Frontal cortex (tissue), 4 donors: ENCODE results near the gene ZMYND11. TPM values are rescaled to one million over a fixed set of nuclear protein-coding genes. Genes with fewer than 3 reads are reported as not detected.

Experiments
- DNase-seq, 2 donors: peaks; one replicate each; pipeline ENCODE4 v3.0.0; 2012; ENCODE audit warnings: low spot score in 2 of 2
- FAIRE-seq: peaks from 2 replicates; lab custom pipeline; 2012; peaks lifted over from hg19 to GRCh38; lab: Jason Lieb, UNC
- total RNA-seq: library from RNA; depleted of rRNA; stranded (reverse); fragments of >200 nt; gene quantifications from one replicate; pipeline ENCODE4 v1.2.3, GENCODE V29; 2014
- donor health status: control.
- donor health status: control.
- donor health status: control.

ZMYND11 gene
- total RNA-seq, 1 donor from 2014 or later, result 179 TPM

DNA sequence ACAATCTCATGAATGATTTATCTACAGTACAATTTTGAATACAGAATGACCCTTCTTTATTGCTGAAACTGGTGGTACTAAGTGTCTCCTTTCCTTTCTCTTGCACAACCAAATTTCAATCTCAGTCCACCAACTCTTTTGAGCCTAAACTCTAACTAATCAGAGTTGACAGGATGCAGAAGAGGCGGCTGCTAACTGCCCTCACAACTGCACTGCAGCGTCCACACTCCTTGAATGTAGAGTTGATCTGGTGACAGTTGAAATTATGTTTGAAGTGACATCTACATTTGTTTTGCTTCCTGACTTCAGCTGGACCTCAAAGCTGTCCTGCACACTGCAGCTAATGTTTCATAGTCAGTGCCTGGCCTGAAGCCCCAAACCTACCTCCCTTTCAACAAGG lies 139.6 kb downstream of the ZMYND11 start:
- DNase-seq (no peak), FAIRE-seq (no peak)

DNA sequence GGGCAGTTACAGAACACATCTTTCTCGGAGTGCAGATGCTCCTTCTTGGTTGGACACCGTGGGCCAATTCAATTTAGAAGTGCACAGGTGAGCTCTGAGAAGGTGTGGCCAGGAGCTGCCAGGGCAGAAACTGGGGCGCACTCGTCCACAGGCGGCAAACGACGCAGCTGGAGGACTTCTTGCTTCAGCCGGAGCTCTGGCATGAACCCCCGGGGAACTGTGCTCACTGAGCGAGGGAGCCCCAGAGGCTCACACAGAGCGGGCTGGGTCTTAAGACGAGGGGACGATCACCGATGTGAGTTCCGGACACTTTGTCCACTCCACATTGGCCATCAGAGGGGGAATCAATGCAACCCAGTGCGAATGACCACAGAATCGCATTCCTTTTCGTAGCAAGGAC lies 140.4 kb downstream of the ZMYND11 start:
- DNase-seq, result no peak
- no peak for FAIRE-seq

DNA sequence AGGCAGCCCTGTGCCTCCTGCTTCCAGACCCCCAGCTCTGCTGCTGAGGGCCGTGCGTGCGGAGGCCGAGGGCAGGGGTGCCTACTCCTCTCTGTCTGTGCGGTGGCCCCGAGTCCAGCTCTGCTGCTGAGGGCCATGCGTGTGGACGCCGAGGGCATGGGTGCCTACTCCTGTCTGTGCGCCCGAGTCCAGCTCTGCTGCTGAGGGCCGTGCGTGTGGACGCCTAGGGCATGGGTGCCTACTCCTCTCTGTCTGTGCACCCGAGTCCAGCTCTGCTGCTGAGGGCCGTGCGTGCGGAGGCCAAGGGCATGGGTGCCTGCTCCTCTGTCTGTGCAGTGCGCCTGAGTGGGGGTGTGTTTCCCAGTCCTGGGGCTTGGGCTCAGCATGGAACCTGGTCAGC lies 142.7 kb downstream of the ZMYND11 start:
- FAIRE-seq, result no peak
- no peak for DNase-seq

DNA sequence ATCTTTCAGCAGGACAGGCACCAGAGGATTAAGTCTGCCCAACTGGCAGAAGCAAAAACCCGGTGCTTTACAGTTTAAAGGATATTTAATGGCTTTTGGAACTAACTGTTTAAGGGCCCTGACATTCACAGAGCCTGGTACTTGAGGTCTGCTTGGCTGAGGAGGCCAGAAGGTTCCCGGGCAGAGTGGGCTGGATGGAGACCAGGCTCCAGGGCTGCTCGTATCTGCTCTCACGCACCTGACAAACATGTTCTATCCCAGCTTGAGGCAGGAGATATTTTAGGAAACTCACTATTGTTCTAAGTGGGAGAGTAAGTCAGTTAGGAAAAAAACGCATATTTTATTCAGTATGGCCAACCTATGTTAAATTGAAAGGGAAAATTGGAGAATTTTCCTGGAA lies 143.5 kb downstream of the ZMYND11 start:
- FAIRE-seq (no peak), DNase-seq (no peak)

DNA sequence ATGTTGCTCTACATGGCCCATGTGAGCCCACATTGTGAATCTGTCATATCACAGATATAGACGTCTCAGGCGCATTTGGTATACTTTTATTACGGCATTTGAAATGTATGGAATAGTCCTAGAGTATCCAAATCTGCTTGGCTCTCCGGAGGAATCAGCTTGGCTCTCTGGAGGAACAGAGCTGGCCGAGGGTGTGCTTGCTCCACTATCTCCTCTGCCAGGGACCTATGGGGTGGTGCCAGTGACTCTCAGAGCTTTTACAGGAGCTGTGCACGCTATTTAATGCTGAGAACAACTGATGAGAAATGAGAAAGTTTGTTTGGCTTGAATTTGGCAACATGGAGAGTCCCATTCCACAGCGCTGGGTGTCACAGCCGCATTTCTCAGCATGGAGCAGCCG lies 144.0 kb downstream of the ZMYND11 start:
- DNase-seq (no peak), FAIRE-seq (no peak)

DNA sequence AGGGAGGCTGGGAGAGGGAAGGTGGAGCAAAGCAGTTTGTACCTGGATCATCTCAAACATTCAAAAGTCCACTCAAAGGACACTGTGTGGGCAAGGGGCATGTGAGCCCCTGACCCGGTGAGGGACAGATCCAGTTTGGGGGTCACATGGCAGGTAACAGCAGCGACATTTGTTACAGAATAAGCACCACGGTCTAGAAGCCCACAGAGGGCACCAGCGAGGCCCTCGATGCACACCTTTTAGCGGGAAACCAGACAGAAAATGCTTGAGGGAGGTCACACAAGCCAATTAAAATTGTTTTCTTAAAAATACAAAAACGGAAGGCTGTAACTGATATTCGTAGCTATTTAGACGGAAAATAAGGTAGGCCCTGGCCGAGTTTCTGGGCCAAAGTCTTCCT lies 144.4 kb downstream of the ZMYND11 start:
- FAIRE-seq (no peak), DNase-seq (no peak)

DNA sequence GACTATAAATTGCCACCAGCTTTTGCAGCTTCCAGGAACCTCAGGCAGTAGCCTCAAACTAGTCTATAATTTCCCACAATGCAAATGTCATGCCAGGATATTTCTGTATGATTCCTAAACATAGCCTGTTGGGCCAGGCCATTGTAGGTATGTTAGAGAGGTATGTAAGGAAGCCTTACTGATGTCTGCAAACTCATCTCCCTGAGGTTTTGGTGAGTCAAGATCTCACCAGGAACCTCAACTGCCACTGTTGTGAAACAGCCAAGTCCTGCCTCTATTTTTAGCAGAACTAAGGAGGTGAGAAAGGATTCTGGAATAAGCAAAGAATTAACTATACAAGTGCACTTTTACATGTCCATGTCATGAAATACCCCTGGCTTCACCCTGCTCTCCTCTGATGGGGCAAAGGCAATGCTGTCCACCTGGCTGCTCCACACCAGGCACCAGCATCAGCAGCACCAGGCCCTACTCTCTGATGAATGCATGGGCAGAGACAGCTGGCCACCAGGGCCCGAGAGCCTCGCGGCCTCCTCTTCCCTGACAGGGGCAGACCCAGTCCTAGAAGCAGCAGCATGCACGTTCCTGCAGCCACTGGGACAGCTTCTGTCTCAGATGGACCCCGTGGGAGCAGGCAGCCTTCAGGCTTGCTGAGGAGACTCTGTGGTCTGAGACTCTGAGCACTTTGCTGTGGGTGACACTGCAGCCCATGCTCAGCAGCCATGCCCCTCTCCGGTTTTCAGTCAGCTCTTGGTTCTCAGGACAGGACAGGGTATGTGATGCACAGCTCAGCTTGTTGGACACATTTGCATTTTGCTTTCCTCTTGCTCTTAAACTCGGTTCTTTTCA lies 147.3 kb downstream of the ZMYND11 start:
- no peak for FAIRE-seq
- DNase-seq, result no peak

DNA sequence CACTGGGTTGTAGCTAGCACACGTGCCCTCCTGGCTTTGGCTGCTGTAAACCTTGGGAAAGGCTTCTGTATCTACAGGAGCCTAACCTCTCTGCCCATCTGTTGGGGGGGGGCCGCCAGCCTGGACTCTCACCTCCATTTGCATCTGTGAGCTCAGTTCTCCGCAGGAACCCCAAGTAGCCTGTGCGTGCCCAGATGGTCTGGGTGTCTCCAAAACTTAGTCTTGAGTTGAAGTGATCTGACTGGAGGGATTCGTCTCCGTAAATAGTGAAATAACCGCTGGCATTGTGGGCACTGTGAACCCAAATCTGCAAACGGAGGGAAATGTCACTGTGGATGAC lies 147.9 kb downstream of the ZMYND11 start:
- no peak for FAIRE-seq
- no peak for DNase-seq

DNA sequence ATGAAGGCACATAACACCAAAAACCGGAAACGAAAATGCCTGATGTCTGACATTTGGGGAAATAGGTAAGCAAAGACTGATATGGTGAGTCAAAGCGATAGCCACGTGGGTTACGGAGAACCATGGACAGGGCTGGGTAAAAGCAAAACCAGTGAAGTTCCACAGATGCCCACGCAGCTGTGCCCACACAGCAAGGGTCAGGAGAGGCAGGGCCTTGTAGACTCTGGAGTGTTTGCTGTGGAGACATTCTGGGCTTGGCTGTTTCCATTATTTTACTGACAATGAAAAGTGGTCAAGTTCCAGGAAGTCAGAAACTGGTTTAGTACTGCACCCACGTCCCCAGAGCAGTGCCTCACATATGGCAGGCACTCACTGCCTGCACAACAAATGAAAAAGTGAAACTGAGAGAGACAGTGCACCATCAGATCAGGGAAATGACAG lies 148.7 kb downstream of the ZMYND11 start:
- FAIRE-seq (no peak), DNase-seq (no peak)

DNA sequence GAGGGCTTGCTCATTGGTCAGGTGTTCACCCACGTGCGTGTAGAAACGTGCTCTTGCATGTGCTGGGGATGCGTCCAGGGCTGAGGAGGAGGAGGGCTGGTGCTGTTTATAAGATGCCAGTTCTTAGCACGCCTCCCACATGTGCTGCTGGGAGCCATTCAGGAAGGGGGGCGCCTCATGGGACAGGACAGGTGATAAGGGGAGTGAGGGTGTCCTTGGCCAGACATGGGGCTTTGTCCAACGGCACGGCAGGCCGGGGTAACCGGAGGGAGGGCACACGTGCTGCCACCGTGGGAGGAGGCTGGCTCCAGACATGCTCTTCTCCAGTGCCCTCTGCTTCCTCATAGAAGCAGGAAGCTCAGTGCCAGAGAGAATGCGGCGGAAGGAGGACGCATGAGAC lies 150.0 kb downstream of the ZMYND11 start:
- DNase-seq, result no peak
- FAIRE-seq, result no peak

DNA sequence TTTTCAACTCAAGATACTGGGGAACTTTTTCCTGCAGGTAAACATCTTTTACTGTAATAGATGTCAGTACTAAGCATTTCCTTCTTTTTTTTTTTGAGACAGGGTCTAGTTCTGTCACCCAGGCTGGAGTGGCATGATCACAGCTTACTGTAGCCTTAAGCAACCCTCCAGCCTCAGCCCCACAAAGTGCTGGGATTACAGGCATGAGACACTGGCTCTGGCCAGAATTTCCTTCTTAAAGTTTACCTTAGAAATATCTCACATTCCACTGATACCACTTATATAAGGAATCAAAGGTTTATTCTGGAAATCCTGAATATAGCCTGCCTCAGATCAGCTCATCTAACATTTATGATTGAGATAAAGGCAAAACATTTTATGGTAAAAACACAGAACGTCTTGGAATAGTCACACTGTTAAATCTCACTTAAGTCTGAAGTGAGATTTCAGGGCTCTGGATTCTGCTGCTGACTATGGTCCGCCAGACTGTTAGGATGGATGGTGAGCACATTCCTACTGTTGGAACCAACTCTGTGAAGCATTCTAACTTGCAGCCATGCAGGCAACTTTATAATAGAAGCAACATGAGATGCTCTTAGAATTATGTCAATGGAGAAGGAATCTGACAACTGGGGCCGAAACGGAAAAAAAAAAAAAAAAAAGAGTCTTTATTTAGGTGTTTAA lies 151.9 kb downstream of the ZMYND11 start:
- no peak for DNase-seq
- FAIRE-seq, result no peak

DNA sequence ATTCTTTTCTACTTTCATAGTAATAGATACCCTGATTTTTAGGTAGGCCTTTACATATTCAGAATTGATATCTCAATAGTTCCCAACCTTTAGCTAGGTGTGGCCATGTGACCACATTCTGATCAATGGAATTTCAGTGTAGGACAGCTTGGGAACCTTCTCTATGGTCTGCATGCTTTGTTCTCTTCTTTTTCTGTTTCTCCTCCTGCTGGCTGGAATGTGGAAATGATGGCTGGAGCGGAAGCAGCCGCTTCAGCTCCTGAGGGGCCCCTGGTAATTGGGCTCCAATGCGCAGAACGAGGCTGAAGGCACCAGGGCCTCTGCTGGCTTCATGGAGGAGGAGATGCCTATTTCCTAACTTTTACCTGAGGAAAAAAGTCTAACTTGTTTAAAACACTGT lies 152.6 kb downstream of the ZMYND11 start:
- DNase-seq (no peak), FAIRE-seq (no peak)

DNA sequence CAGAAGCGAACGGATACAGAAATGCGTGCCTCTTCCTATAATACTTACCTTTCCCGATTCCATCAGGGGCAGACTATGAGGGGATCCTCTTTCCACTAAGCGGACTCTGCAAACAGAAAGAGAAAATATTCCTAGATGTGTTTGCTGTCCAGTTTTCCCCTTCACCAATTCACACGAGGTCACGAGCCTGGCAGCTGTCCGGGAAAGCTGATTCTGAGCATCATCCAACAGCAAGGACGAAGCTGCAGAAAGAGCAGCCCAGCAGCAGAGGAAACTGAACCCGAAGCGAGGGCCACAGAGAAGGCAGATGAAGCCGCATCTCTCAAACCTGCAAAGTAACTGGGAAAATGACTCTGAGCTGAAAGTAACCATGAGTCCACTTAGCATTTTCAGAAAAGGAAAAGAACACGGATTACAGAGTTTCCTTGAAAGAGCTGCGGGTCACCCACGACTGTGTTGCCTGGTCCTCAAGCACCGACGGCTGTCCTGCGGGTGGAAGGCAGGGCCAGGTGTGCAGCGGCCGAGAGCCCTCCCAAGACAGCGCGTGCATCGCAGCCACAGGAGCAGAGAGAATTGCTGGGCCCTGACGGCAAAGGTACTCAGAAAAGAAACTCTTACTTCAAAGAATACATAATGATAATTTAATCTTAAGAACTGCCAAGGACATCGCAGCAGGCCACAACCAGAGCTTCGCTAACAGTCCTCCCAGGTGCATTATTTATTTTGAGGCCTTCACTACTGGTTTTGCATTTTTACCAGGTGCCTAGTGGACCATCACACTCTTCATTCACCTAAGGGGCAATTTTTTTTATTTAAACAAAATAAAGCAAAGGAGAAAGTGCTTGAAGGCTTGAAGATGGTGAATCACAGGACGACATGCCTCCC lies 153.3 kb downstream of the ZMYND11 start:
- DNase-seq (no peak), FAIRE-seq (no peak)

DNA sequence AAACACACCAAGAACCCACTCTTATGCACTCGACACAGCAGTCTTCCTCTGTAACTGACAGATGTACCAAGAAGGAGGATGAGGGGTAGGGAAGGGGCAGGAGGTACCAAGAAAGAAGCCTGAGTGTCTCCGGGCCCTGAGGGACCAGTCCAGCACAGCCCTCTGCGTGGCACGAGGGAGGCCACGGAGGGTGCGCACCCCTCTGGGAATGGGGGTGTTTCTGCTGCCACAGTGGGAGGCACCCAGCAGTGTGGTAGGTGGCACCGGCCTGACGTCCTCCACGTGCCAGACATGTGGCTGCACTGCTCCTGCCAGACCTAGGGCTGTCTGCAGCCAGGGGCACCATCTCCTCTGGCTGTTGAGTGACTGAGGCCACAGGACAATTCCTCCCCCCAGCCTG lies 154.3 kb downstream of the ZMYND11 start:
- DNase-seq, result no peak
- no peak for FAIRE-seq

DNA sequence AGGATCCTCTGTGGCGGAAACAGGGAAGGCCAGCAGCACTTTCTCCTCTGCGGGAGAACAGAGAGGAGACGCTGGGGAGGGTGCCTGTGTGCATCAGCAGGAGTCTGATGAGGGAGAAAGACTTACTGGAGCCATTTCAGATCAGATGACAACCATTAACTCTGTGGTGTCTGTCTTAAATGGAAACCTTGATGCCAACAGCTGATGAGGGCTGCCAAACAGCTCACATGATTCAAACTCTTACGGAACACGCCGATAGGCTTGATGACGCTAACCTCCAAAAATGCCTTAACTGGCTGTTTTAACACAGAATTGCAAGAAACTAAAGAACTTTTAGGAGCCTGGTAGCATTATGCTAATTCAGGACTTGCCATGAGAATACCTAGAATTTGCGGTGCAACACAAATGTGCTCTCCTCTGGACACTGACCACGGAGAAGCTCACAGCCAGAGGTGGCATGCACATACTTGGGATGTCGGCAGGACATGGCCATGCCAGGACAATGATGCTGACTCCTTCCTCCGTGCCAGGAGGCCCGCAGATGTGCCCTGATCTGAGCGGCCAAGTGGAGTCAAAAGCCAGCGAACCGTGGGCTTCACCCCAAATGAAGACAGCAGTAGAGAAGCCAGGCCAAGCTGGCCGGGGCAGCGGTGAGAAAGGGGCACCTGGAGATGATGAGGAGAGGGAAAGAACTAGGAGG lies 154.9 kb downstream of the ZMYND11 start:
- no peak for FAIRE-seq
- no peak for DNase-seq

DNA sequence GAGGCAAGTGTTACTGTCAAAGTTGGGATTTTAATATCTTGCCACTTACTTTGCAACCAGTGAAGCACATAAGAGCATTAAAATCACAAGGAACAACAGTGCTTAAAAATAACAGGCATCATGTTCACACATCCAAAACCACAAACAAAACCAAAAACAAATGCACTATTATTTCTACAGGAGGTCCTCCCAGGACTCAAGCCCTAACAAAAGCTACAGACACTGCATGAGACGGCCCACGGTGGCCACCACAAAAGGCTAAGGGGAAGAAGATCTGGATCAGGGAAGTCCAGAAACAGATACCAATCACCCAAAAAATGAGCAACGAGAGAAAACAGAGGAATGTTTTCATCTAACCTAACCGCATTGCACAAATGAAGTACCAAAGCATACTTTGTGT lies 158.4 kb downstream of the ZMYND11 start:
- DNase-seq, result no peak
- FAIRE-seq, result no peak

DNA sequence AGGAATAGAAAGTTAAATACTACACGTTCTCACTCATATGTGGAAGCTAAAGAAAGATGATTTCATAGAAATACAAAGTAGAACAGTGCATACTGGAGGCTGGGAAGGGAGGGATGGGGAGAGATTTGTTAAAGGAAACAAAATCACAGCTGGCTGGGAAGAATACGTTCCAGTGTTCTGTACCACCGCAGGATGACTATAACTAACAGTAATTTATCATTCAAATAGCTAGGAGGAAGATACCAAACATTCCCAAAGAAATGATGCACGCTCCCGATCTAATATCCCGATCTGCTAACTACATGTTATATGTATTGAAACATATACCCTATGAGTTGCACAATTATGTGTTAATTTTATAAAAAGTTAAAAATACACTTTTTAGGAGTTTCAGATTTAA lies 162.3 kb downstream of the ZMYND11 start:
- DNase-seq (no peak), FAIRE-seq (no peak)

DNA sequence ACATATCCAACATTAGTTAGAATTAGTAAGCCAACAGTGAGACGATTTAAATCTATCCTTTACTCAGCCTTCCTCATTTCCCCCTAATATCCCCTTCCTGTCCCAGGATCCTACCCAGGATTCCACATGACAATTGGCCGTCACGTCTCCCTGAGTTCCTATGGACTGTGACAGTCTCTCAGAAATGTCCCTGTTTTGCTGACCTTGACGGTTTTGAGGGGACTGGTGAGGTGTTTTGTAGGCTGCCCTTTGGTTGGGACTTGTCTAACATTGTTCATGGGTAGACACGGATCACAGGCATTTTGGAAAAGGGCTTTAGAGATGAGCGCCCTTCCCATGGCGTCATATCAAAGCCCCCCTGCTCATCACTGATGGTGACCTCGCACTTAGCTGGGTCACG lies 162.8 kb downstream of the ZMYND11 start:
- FAIRE-seq (no peak), DNase-seq (no peak)

DNA sequence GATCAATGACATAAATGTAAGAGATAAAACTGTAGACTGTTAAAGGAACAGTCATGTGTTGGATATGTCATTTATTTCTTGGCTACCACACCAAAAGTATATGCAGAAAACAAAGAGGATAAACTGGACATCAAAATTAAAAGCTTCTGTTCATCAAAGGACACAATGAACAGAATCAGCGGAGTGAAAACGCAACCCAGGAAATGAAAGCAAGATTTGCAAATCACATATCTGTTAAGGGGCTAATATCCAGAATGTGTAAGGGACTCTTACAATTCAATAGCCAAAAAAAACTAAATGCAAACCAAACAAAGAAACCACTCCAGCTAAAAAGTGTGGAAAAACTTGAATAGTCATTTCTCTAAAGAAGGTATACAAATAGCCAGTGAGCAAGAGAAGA lies 164.3 kb downstream of the ZMYND11 start:
- FAIRE-seq (no peak), DNase-seq (no peak)

DNA sequence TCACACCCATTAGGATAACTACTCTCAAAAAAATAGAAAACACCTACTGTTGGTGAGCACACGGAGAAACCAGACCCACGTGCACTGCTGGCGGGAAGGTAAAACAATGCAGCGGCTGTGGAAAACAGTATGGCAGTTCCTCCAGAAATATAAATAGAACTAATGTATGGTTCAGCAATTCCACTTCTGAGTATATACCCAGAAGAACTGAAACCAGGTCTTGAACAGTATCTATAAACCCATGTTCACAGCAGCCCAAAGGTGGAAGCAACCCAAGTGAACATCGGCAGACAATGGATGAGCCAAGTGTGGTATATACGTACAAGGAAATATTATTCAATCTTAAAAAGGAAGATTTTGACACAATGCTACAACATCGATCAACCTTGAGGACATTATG lies 164.7 kb downstream of the ZMYND11 start:
- FAIRE-seq (no peak), DNase-seq (no peak)
